Activated naive CD4-positive, alpha-beta T cell treated with Interleukin-2 at 50 U/mL for 16 hours (primary cell): Measurements from ENCODE around the gene MRPS26.

Experiments used
- DNase-seq: peaks from one replicate; pipeline ENCODE4 v3.0.0-alpha.2; 2020

The MRPS26 gene

DNA sequence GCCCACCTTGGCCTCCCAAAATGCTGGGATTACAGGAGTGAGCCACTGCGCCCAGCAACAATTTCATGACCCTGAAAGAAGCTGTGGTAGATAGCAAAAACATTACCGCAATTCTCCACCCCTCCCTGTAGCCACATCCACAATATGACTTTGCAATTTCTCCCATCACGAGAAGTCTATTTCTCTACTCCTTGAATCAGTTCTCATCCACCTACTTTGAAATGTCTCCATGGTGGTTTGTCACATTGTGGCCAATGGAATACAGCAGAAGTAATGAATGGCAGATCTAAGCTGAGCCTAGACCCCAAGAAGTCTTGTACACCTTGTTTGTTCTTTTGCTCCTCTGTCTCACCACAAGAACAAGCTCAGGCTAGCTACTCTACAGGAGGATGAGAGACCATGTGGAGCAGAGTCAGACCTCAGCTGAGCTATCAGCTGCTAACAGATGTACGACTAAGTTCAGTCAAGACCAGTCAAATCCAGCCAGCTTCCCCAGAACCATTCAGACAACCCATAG is 31.8 kb downstream of the MRPS26 start:
- DNase-seq: no peak

DNA sequence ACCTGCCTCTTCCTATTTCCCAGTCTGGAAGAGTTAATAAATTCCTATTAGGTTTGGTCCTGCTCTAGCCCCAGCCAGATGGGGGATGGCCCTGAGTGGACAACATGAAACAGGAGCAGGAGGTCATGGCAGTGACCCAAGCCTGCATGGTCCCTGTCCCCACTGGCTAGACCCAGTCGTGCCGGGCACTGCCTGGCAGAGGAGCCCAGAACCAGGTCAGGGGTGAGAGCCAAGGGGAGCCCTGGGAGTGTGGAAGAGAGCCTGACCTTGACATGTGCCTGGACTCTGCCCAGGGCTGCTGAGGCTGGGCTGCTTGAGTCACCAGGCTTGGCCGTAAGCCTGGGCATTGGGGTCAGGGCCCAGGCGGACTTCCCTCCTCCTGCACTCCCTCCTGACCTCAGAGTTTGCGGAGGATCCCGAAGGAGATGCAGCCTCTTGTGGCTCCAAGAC is 35.1 kb downstream of the MRPS26 start:
- DNase-seq: no peak

DNA sequence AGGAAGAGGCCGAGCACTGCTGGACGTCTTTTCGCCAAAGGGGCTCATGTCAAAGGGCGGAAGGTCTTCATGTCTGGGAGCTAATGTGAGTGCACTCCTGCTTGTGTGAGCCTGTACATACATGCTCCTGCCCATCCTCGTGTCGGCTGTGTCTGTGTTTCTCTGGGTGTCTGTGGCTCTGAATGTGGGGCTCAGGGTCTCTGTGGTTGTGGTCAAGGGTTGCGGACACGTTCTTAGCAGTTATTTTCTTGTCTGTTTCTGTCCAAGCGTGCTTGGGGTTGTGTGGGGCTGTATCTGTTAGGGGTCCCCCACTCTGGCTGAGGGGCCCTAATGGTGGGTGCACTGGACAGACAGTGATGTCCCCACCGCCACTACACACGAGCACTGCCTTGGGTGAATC is 35.8 kb downstream of the MRPS26 start:
- no peak for DNase-seq

DNA sequence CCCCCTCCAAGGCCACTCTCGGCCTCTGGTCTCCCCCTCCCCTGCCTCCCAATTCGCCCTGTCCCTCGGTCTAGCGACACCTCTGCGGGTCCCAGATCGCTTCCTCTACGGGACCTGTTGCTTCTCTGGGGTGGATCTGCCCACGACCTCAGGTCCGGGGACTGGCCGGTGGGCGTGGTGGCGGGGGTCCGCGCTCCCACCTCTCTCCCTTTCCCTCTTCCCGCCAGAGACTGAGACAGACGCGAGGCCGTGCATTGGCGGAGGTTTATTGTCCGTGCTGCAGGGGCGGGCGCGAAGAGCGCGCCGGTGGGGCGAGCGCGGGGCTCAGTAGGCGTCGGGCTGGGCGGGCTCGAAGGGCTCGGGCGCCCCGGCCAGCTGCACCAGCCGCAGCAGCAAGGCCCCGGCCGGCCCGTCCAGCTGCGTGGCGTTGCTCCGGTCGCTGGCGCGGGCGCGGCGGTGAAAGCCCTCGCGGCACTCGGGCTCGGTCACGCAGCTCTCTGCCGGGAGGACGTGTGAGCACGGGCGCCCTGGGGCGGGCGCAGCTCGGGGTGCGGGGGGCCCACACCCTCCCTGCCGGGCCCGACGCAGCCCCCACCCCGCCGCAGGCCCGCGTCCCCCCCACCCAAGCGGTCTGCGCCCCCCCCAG is 36.6 kb downstream of the MRPS26 start:
- DNase-seq: no peak

GRCh38 chr20:3082955-3083952 is 37.4 kb downstream of the MRPS26 start:
- no peak for DNase-seq

GRCh38 chr20:3084283-3084985 is 38.6 kb downstream of the MRPS26 start, which contains the start of gene AVP:
Gene AVP, minus strand, starts transcription at chr20:3084724. Its CDS starts 50 bp downstream, at chr20:3084674.
- no peak for DNase-seq

DNA sequence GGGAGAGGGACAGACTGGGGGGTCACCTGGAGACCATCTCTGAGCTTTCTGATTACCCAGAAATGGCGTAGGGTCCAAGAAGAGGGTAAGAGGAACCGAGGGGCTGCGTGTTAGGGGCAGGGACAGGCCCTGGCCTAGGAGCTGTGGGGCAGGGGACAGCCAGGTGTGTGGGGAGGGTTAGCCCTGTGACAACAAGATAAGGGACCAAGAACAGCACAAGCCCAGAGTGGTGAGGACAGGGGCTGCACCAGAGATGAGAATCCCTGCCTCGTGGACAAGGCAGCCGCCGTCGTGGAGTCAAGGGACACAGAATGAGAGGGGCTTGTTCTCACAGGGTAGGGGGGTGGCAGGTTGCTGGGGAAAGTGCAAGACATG is 39.1 kb downstream of the MRPS26 start:
- DNase-seq: no peak

GRCh38 chr20:3085571-3086072 is 39.8 kb downstream of the MRPS26 start:
- DNase-seq: no peak

- no peak for DNase-seq
Measured at GRCh38 chr20:3088031-3088430, 42.2 kb downstream of the MRPS26 start.

GRCh38 chr20:3090565-3090964 is 44.7 kb downstream of the MRPS26 start:
- DNase-seq: no peak

DNA sequence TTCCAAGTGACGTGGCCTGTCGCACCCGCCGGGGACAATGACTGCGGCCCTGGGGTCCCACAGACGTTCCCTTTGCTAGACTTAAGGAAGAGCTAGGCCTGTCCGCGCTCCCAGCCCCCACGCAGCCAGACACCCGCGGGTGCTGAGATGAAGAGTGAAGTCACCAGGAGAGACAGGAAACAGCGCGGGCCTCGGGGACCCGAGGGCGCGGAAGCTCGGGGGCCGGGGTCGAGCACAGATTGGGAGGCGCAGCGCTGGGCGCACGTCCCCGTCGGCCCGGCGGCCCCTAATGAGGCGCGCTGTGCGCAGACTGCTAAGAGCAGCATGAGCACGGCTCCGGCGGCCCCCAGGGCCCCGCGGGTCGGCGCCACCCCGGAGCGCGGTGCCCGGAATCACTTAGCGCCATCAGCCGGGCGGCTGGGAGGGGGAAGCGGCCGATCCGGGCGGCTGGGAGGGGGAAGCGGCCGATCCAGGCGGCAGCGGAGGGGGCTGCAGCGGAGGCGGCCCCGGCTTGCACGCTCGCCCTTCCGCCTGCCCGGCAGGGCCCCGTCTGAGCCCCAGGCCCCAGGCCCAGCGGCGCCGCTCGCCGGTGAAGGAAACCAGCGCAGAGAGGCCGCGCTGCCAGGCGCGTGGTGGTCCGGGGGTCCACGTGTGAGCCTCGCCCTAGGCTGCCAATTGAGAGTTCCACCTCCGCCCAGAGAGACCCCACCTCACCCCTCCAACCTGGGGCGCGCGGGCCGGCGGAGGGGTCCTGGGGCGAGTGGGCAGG is 46.9 kb downstream of the MRPS26 start:
- peak; percentile 34 for DNase-seq

DNA sequence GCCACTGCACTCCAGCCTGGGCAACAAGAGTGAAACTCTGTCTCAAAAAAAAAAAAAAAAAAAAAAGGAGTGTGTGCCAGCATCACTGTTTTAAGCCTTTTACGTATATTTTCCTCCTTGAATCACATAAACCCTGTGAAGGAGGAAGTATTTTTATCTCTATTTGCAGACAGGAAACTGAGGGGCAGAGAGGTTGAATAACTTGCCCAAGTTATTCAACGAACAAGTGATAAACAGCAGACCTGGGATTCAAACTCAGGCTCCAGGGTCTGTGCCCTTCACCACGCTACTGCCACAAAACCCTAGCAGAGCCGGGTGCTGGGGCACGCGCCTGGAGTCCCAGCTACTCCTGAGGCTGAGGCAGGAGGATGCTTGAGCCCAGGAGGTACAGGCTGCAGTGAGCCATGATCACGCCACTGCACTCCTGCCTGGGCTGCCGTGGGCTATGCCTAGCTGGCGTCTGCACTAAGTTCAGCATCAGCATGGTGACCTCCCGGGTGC is 48.1 kb downstream of the MRPS26 start:
- no peak for DNase-seq

GRCh38 chr20:3094848-3095629 is 49.2 kb downstream of the MRPS26 start:
- no peak for DNase-seq
